HCT116 (cell line): ENCODE data around the gene C10orf120. TPM values are rescaled to one million over a fixed set of nuclear protein-coding genes. Genes with fewer than 3 reads are reported as not detected.

ENCODE experiments used
- ATAC-seq: fragments of 200-7000 bp; cut with Tn5 transposase; 2 replicates; pipeline ENCODE4 v1.9.1; 2020; ENCODE audit warnings: mild to moderate bottlenecking, moderate library complexity
- BruUV-seq: library from RNA; stranded (reverse); fragments of 400-500 nt; replicated peaks from 2 replicates; lab custom pipeline; 2021; lab: Mats Ljungman, UMichigan
- CTCF ChIA-PET: fragments of 300-600 bp; sonication (Branson Sonifier 250); formaldehyde crosslinking; loops from one replicate; lab custom pipeline; 2021; ENCODE audit warnings: antibody characterized with exemption; lab: Charles Lee
- POLR2A ChIA-PET: fragments of 300-600, 350-600 bp; sonication (Branson Sonifier 250); formaldehyde crosslinking; loops from one replicate; lab custom pipeline; 2021; ENCODE audit warnings: antibody characterized with exemption; lab: Charles Lee
- RAD21 ChIA-PET, 2 experiments: fragments of 300-600 bp; sonication (Branson Sonifier 250); formaldehyde crosslinking; loops; one replicate each; lab custom pipeline; 2023; ENCODE audit warnings: low total read pairs in 2 of 2; ENCODE audit not compliant: uncharacterized antibody in 2 of 2, unreplicated experiment in 2 of 2, low non-redundant PET in 1 of 2; lab: Charles Lee
- DNase-seq: peaks from one replicate; pipeline ENCODE4 v3.0.0-alpha.2; 2010; ENCODE audit warnings: low read depth, low spot score
- H2AFZ ChIP-seq: fragments of 200-600 bp; shearing (Covaris generic), sonication (generic); 2 replicates; pipeline ENCODE4 v1.6.1; 2017; ENCODE audit warnings: low read depth, mixed run types, mixed read lengths, antibody characterized with exemption, low read length; ENCODE audit not compliant: poor library complexity, severe bottlenecking
- H3K27ac ChIP-seq: 2 replicates; pipeline ENCODE4 v1.5.1; 2012; ENCODE audit warnings: low read depth, low read length
- H3K27me3 ChIP-seq: fragments of 200-600 bp; sonication (generic); 2 replicates; pipeline ENCODE4 v1.6.1; 2016; ENCODE audit warnings: mixed run types, low read length, mixed read lengths; ENCODE audit not compliant: insufficient read depth
- H3K36me3 ChIP-seq, 2 experiments: fragments of 200-500 bp in 1 of 2; fragments of 200-600 bp in 1 of 2; sonication (Bioruptor generic) in 1 of 2; sonication (generic) in 1 of 2; 2 replicates each; pipeline versions ENCODE4 v1.5.1 to v1.6.1; 2014 to 2016; ENCODE audit warnings: low read length in 2 of 2, inconsistent platforms in 1 of 2, mixed read lengths in 1 of 2, mixed run types in 1 of 2; ENCODE audit not compliant: insufficient read depth in 2 of 2, control insufficient read depth in 1 of 2
- H3K4me1 ChIP-seq, 2 experiments: fragments of 200-600 bp in 1 of 2; sonication (generic) in 1 of 2; 2 replicates each; pipeline versions ENCODE4 v1.5.1 to v1.6.1; 2012 to 2017; ENCODE audit warnings: low read length in 2 of 2, inconsistent platforms in 1 of 2, mild to moderate bottlenecking in 1 of 2, mixed read lengths in 1 of 2, mixed run types in 1 of 2, moderate library complexity in 1 of 2; ENCODE audit not compliant: insufficient read depth in 2 of 2, control insufficient read depth in 1 of 2
- H3K4me2 ChIP-seq: fragments of 200-600 bp; sonication (generic); 2 replicates; pipeline ENCODE4 v1.6.1; 2017; ENCODE audit warnings: mixed run types, low read length, mixed read lengths
- H3K4me3 ChIP-seq, 2 experiments: fragments of 200-600 bp in 1 of 2; sonication (generic) in 1 of 2; replicated peaks in 1 of 2; 2 replicates each; pipeline ENCODE4 v1.5.1; 2011 to 2016; ENCODE audit warnings: low read length in 2 of 2, control low read depth in 1 of 2, low read depth in 1 of 2, mild to moderate bottlenecking in 1 of 2, mixed read lengths in 1 of 2, mixed run types in 1 of 2
- H3K79me2 ChIP-seq: fragments of 200-600 bp; sonication (generic); 2 replicates; pipeline ENCODE4 v1.6.1; 2017; ENCODE audit warnings: mild to moderate bottlenecking, mixed run types, low read length, moderate library complexity, mixed read lengths; ENCODE audit not compliant: insufficient read depth
- H3K9ac ChIP-seq: fragments of 200-600 bp; sonication (generic); 2 replicates; pipeline ENCODE4 v1.6.1; 2016; ENCODE audit warnings: low read length, mixed read lengths
- H3K9me2 ChIP-seq: fragments of 200-600 bp; sonication (generic), shearing (Covaris generic); 2 replicates; pipeline ENCODE4 v1.6.1; 2017; ENCODE audit warnings: mixed run types, mild to moderate bottlenecking, moderate library complexity; ENCODE audit not compliant: insufficient read depth
- H3K9me3 ChIP-seq, 2 experiments: fragments of 200-500 bp in 1 of 2; fragments of 200-600 bp in 1 of 2; sonication (Bioruptor generic) in 1 of 2; sonication (generic) in 1 of 2; 2 replicates each; pipeline ENCODE4 v1.6.1; 2014 to 2017; ENCODE audit warnings: low read length in 2 of 2, mixed read lengths in 2 of 2, inconsistent platforms in 1 of 2, low read depth in 1 of 2, mild to moderate bottlenecking in 1 of 2, mixed run types in 1 of 2, moderate library complexity in 1 of 2; ENCODE audit not compliant: control insufficient read depth in 1 of 2, insufficient read depth in 1 of 2
- H4K20me1 ChIP-seq: fragments of 200-600 bp; sonication (generic), shearing (Covaris generic); 2 replicates; pipeline ENCODE4 v1.6.1; 2017; ENCODE audit warnings: mixed run types, mild to moderate bottlenecking, moderate library complexity; ENCODE audit not compliant: insufficient read depth
- ATF3 ChIP-seq: IDR thresholded peaks from 2 replicates; pipeline ENCODE4 v1.6.1; 2012
- CEBPB ChIP-seq: IDR thresholded peaks from 2 replicates; pipeline ENCODE4 v1.6.1; 2012; ENCODE audit warnings: low read depth
- CTCF ChIP-seq, 3 experiments: fragments of 200-600 bp in 1 of 3; sonication (generic) in 1 of 3; IDR thresholded peaks in 2 of 3; conservative IDR thresholded peaks in 1 of 3; 2 replicates each; pipeline ENCODE4 v1.5.1; 2012 to 2017; ENCODE audit warnings: low read depth in 2 of 3, low read length in 2 of 3, antibody characterized with exemption in 1 of 3, borderline replicate concordance in 1 of 3, control low read depth in 1 of 3, mild to moderate bottlenecking in 1 of 3, mixed read lengths in 1 of 3, mixed run types in 1 of 3, moderate library complexity in 1 of 3; ENCODE audit not compliant: insufficient read depth in 1 of 3
- EGR1 ChIP-seq: IDR thresholded peaks from 2 replicates; pipeline ENCODE4 v1.6.1; 2012; ENCODE audit warnings: low read depth
- EZH2 ChIP-seq: fragments of 200-600 bp; sonication (generic); IDR thresholded peaks from 2 replicates; pipeline ENCODE4 v1.6.1; 2017; ENCODE audit warnings: antibody characterized with exemption, mixed run types
- MAX ChIP-seq: IDR thresholded peaks from 2 replicates; pipeline ENCODE4 v1.6.1; 2012
- POLR2A ChIP-seq: IDR thresholded peaks from 2 replicates; pipeline ENCODE4 v1.7.0; 2011; ENCODE audit warnings: borderline replicate concordance; ENCODE audit not compliant: insufficient read depth, insufficient read length; ENCODE audit errors: extremely low read depth
- REST ChIP-seq: IDR thresholded peaks from 2 replicates; pipeline ENCODE4 v1.6.1; 2012; ENCODE audit warnings: low read depth
- SRF ChIP-seq: IDR thresholded peaks from 2 replicates; pipeline ENCODE4 v1.6.1; 2012; ENCODE audit warnings: low read depth
- TCF7L2 ChIP-seq: IDR thresholded peaks from 2 replicates; pipeline ENCODE4 v1.7.0; 2011; ENCODE audit warnings: borderline replicate concordance, inconsistent platforms; ENCODE audit not compliant: insufficient read depth, insufficient read length; ENCODE audit errors: extremely low read depth
- YY1 ChIP-seq: IDR thresholded peaks from 2 replicates; pipeline ENCODE4 v1.6.1; 2011; ENCODE audit warnings: low read length, low read depth, moderate library complexity, mild to moderate bottlenecking; ENCODE audit not compliant: insufficient replicate concordance; ENCODE audit errors: extremely low read depth
- ZBTB33 ChIP-seq: IDR thresholded peaks from 2 replicates; pipeline ENCODE4 v1.6.1; 2011; ENCODE audit warnings: mild to moderate bottlenecking, low read length, moderate library complexity; ENCODE audit not compliant: insufficient replicate concordance; ENCODE audit errors: extremely low read depth
- ZFX ChIP-seq: fragments of 450-650 bp; IDR thresholded peaks from 2 replicates; pipeline ENCODE4 v1.6.1; 2017
- ZNF274 ChIP-seq: fragments of 200-500 bp; sonication (Bioruptor generic); IDR thresholded peaks from 2 replicates; pipeline ENCODE4 v1.6.1; 2014; ENCODE audit warnings: mild to moderate bottlenecking, low read depth, low read length, inconsistent platforms
- intact Hi-C: fragments of 100-400 bp; cut with micrococcal nuclease; formaldehyde crosslinking; loops from 2 replicates; pipeline ENCODE4 v1.10.0; 2022
- total RNA-seq: library from RNA; stranded (reverse); gene quantifications from one replicate; pipeline ENCODE4 v1.2.1, GENCODE V29; 2021; ENCODE audit not compliant: unreplicated experiment

The C10orf120 gene
- total RNA-seq, 1 experiment from 2014 or later, result not detected

- H3K27ac ChIP-seq, result no peak overlapping the region
- no peaks in the 10 kb centered on the region for H3K4me1 ChIP-seq
- RAD21 ChIA-PET, result no interaction called here
- no peaks in the 10 kb centered on the region for H3K9me3 ChIP-seq
- no peak overlapping the region for H3K4me3 ChIP-seq
- no peaks in the 10 kb centered on the region for H3K9me2 ChIP-seq
- peaks cover 78% of the 10 kb centered on the region for H3K27me3 ChIP-seq
- ATAC-seq (no peak), DNase-seq (no peak)
- CTCF ChIA-PET, result no interaction called here
- no peaks in the 10 kb centered on the region for H4K20me1 ChIP-seq
- no peak overlapping the region for H2AFZ ChIP-seq
- intact Hi-C loops, result no loop called here
- H3K4me2 ChIP-seq, result no peak overlapping the region
- no peak overlapping the region for H3K9ac ChIP-seq
- no peaks in the 10 kb centered on the region for H3K36me3 ChIP-seq
- H3K79me2 ChIP-seq, result no peaks in the 10 kb centered on the region
- no TSS peak for BruUV-seq
- POLR2A ChIA-PET, result no interaction called here
- TF ChIP-seq TCF7L2 (no peak), SRF (no peak), YY1 (no peak), POLR2A (no peak), CTCF (IDR thresholded peaks at IDR 0.05 in 2 of 3, conservative IDR thresholded peaks at IDR 0.05 in 1 of 3; ENCODE audit: borderline replicate concordance in 1 of 3, insufficient read depth in 1 of 3, low read depth in 2 of 3, low read length in 2 of 3) (no peak), ZNF274 (no peak), CEBPB (no peak), ZFX (no peak), MAX (no peak), EZH2 (no peak), ZBTB33 (no peak), ATF3 (no peak), REST (no peak), EGR1 (no peak)
These were observed 43.9 kb downstream of the C10orf120 start for GRCh38 chr10:122655524-122656307.
